Hepatocyte (in vitro differentiated cells): ENCODE measurements around the gene NFIA.

ENCODE experiments used
- EZH2 ChIP-seq: fragments of 200-600 bp; sonication (generic); IDR thresholded peaks from 2 replicates; pipeline ENCODE4 v1.6.1; 2016; ENCODE audit warnings: antibody characterized with exemption, mild to moderate bottlenecking, borderline replicate concordance
- TF ChIP-seq, protein P1 (sequence below): fragments of 200-600 bp; sonication (generic); IDR thresholded peaks from 2 replicates; pipeline ENCODE4 v1.5.1; 2016; ENCODE audit warnings: antibody characterized with exemption, mild to moderate bottlenecking; ENCODE audit not compliant: poor library complexity

GRCh38 chr1:61400997-61401396 lies 318.6 kb downstream of the NFIA start:
- no peak for TF ChIP-seq EZH2
- TF ChIP-seq, protein P1, sequence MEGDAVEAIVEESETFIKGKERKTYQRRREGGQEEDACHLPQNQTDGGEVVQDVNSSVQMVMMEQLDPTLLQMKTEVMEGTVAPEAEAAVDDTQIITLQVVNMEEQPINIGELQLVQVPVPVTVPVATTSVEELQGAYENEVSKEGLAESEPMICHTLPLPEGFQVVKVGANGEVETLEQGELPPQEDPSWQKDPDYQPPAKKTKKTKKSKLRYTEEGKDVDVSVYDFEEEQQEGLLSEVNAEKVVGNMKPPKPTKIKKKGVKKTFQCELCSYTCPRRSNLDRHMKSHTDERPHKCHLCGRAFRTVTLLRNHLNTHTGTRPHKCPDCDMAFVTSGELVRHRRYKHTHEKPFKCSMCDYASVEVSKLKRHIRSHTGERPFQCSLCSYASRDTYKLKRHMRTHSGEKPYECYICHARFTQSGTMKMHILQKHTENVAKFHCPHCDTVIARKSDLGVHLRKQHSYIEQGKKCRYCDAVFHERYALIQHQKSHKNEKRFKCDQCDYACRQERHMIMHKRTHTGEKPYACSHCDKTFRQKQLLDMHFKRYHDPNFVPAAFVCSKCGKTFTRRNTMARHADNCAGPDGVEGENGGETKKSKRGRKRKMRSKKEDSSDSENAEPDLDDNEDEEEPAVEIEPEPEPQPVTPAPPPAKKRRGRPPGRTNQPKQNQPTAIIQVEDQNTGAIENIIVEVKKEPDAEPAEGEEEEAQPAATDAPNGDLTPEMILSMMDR: no peak
